IPS DF 19.7 (cell line): Measurements from ENCODE around the gene SLC45A3.
"Not testable (repeated sequence)": the region's sequence is repeated elsewhere in the genome, so short reads cannot be mapped to it uniquely, and the experiment has no call there.

ENCODE experiments used
- DNase-seq: peaks from one replicate; pipeline ENCODE4 v3.0.0-alpha.2; 2013; ENCODE audit warnings: low read depth, low spot score

SLC45A3 gene

GRCh38 chr1:205680073-205680851, at the start of gene SLC45A3:
Gene SLC45A3 (minus strand): TSS chr1:205680509. CDS start chr1:205664656, 15,853 bp downstream.
- no peak for DNase-seq

- no peak for DNase-seq
These were observed 46.4 kb upstream of the SLC45A3 start for GRCh38 chr1:205726619-205727125.

- no peak for DNase-seq
These were observed 45.2 kb upstream of the SLC45A3 start for GRCh38 chr1:205725514-205725913.

GRCh38 chr1:205720740-205721139, 40.4 kb upstream of the SLC45A3 start:
- not testable (repeated sequence) for DNase-seq

- no peak for DNase-seq
These were observed 39.5 kb upstream of the SLC45A3 start for GRCh38 chr1:205719762-205720161.

GRCh38 chr1:205719015-205719414, 38.7 kb upstream of the SLC45A3 start:
- DNase-seq = no peak

GRCh38 chr1:205716371-205717132, 36.2 kb upstream of the SLC45A3 start:
- DNase-seq = no peak

GRCh38 chr1:205715628-205716027, 35.3 kb upstream of the SLC45A3 start:
- DNase-seq = no peak

GRCh38 chr1:205714906-205715246, 34.6 kb upstream of the SLC45A3 start:
- no peak for DNase-seq

- DNase-seq = no peak
These were observed 34.0 kb upstream of the SLC45A3 start for GRCh38 chr1:205714190-205714905.

GRCh38 chr1:205711105-205712048, 31.1 kb upstream of the SLC45A3 start:
- DNase-seq = no peak

GRCh38 chr1:205710201-205711062, 30.1 kb upstream of the SLC45A3 start:
- no peak for DNase-seq

GRCh38 chr1:205709640-205710039, 29.3 kb upstream of the SLC45A3 start:
- no peak for DNase-seq

- DNase-seq = no peak
These were observed 28.7 kb upstream of the SLC45A3 start for GRCh38 chr1:205709059-205709398.

- DNase-seq = no peak
These were observed 26.5 kb upstream of the SLC45A3 start for GRCh38 chr1:205706601-205707502.

- no peak for DNase-seq
These were observed 24.6 kb upstream of the SLC45A3 start for GRCh38 chr1:205704903-205705302.

GRCh38 chr1:205703072-205703471, 22.8 kb upstream of the SLC45A3 start:
- no peak for DNase-seq

- DNase-seq = no peak
These were observed 21.6 kb upstream of the SLC45A3 start for GRCh38 chr1:205701891-205702290.

GRCh38 chr1:205701420-205701819, 21.1 kb upstream of the SLC45A3 start:
- no peak for DNase-seq
